Mucosa of descending colon (tissue), 3 donors: ENCODE results near the gene SLFN12L. TPM values are rescaled to one million over a fixed set of nuclear protein-coding genes. Genes with fewer than 3 reads are reported as not detected.
A peak's percentile ranks its signal among the peaks of the same experiment; 100 is the strongest.

ENCODE experiments used
- ATAC-seq: fragments of 200-7000 bp; cut with Tn5 transposase; one replicate; pipeline ENCODE4 v1.9.1; 2020; ENCODE audit warnings: mild to moderate bottlenecking, moderate library complexity
- DNase-seq, 3 donors: peaks; one replicate each; pipeline ENCODE4 v3.0.0-alpha.2; 2020
- H3K36me3 ChIP-seq: fragments of 200-600 bp; one replicate; pipeline ENCODE4 v1.8.0; 2021; ENCODE audit warnings: low read depth, mild to moderate bottlenecking
- H3K4me1 ChIP-seq: fragments of 200-600 bp; one replicate; pipeline ENCODE4 v1.8.0; 2021; ENCODE audit warnings: low read depth, mild to moderate bottlenecking
- H3K4me3 ChIP-seq: fragments of 200-600 bp; one replicate; pipeline ENCODE4 v1.8.0; 2021; ENCODE audit warnings: mild to moderate bottlenecking
- H3K9me3 ChIP-seq: fragments of 200-600 bp; one replicate; pipeline ENCODE4 v1.8.0; 2021; ENCODE audit warnings: mild to moderate bottlenecking
- CTCF ChIP-seq: fragments of 200-600 bp; IDR thresholded peaks from one replicate; pipeline ENCODE4 v1.8.0; 2022; ENCODE audit warnings: antibody characterized with exemption, mild to moderate bottlenecking
- intact Hi-C, 2 donors: fragments of 100-400 bp; cut with DNase I in 1 of 2; cut with micrococcal nuclease in 1 of 2; formaldehyde crosslinking; loops; one replicate each; pipeline versions ENCODE4 v1.11.0 to v1.11.1; 2022; cut with DNase I, micrococcal nuclease
- total RNA-seq, 3 donors: library from RNA; stranded (reverse); fragmentation: NEBNext Ultra II Directional in 2 of 3; extraction: Animal tissue kit (Norgen Biotek cat#: 25700) in 2 of 3; gene quantifications; one replicate each; pipeline versions ENCODE4 v1.2.1 to v1.2.4, GENCODE V29; 2021 to 2023
- donor health status: DM: no; HTN: no; CAD: no; lungs with moderate emphysema.
- donor health status: DM: no; HTN: no; CAD: no.
- donor health status: DM: no; HTN: yes; CAD: no.

Gene SLFN12L
- total RNA-seq, 3 donors from 2014 or later = 1.5 to 2.9 (median 2.9) TPM

GRCh38 chr17:35453171-35453570 lies 84.3 kb downstream of the SLFN12L start:
- no peak for ATAC-seq
- no peak for TF ChIP-seq CTCF
- intact Hi-C loops = no loop called here

GRCh38 chr17:35449371-35449931 lies 88.0 kb downstream of the SLFN12L start:
- ATAC-seq (peak; percentile 41), DNase-seq (peak; percentile 7 to 70 (median 34))
- Histone ChIP-seq H3K36me3 (no peaks in the 10 kb centered on the region), H3K9me3 (no peaks in the 10 kb centered on the region), H3K4me1 (peaks cover 8% of the 10 kb centered on the region), H3K4me3 (no peak overlapping the region)
- intact Hi-C loops = no loop called here
- TF ChIP-seq CTCF = no peak

More at GRCh38 chr17:35453171-35453570, 84.3 kb downstream of the SLFN12L start:
- DNase-seq = no peak
- H3K36me3 ChIP-seq = no peaks in the 10 kb centered on the region
- peaks cover 1% of the 10 kb centered on the region for H3K4me1 ChIP-seq
- H3K4me3 ChIP-seq = no peak overlapping the region
- no peaks in the 10 kb centered on the region for H3K9me3 ChIP-seq

- no peak for ATAC-seq
- peaks cover 8% of the 10 kb centered on the region for H3K4me1 ChIP-seq
- no peak overlapping the region for H3K4me3 ChIP-seq
- no peaks in the 10 kb centered on the region for H3K9me3 ChIP-seq
- no peak for TF ChIP-seq CTCF
- intact Hi-C loops = no loop called here
- DNase-seq = no peak
- no peaks in the 10 kb centered on the region for H3K36me3 ChIP-seq
These were observed 88.6 kb downstream of the SLFN12L start for GRCh38 chr17:35448899-35449227.

- ATAC-seq (peak; percentile 90), DNase-seq (peak; percentile 73 to 91 (median 80))
- TF ChIP-seq CTCF = no peak
- H3K36me3 ChIP-seq = no peaks in the 10 kb centered on the region
- intact Hi-C loops = no loop called here
- peak within 1 kb of the TSS; percentile 16 for H3K4me3 ChIP-seq
- H3K9me3 ChIP-seq = no peaks in the 10 kb centered on the region
- H3K4me1 ChIP-seq = peaks cover 8% of the 10 kb centered on the region
These were observed 89.1 kb downstream of the SLFN12L start, which contains the start of gene SLFN13 for GRCh38 chr17:35448214-35448898. SLFN13 (minus strand) TSS chr17:35448766; CDS start chr17:35445680, 3,086 bp downstream.

- intact Hi-C loops = no loop called here
- no peak for DNase-seq
- Histone ChIP-seq H3K4me3 (no peak overlapping the region), H3K36me3 (no peaks in the 10 kb centered on the region), H3K4me1 (peaks cover 8% of the 10 kb centered on the region), H3K9me3 (no peaks in the 10 kb centered on the region)
- no peak for ATAC-seq
- TF ChIP-seq CTCF = no peak
These were observed 90.0 kb downstream of the SLFN12L start for GRCh38 chr17:35447499-35447898.
